Stimulated activated CD4-positive, alpha-beta T cell treated with anti-CD3 and anti-CD28 coated beads, Interleukin-1b, Interleukin-23, amount 100 ng/mL, for 48 hours (primary cell): ENCODE measurements around the gene BORCS6.
"Not testable (repeated sequence)": the region's sequence is repeated elsewhere in the genome, so short reads cannot be mapped to it uniquely, and the experiment has no call there.

Experiments
- DNase-seq: peaks from one replicate; pipeline ENCODE4 v3.0.0-alpha.2; 2020

BORCS6 gene

DNA sequence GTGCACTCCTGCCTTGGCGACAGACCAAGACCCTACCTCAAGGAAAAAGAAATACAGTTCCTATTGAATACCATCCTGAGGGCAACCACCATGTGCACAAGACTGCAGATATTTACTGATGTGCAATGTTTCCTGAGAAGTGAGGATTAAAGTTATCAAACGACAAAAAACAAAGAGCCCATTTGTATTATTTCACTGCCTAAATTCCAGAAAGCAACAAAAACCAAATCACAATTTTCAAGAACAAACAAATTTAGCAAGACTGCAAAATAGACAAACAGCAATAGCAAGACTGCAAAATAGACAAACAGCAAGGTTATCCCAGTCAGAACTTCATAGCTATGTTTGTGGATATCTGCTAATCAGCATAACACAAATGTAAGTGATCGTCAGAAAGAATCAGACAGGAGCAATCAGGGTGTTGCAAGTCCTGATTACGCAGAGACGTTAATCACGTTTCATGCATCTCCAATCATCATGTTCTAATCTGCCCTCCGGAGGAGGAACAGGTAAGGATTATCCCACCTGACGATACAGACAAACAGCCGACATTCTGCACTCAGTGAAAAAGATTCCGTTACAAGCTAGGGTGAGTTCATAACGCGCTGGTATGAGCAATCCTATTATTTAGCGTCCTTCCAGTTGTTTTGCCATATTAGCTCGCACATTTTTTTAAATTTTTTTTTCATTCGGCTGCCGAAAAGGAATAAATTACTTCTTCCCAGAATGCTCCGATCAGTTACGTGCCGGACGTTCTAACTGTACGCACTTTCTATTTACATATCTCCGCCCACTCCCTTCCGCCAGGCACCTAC, 16.7 kb downstream of the BORCS6 start:
- DNase-seq = peak; percentile 85

DNA sequence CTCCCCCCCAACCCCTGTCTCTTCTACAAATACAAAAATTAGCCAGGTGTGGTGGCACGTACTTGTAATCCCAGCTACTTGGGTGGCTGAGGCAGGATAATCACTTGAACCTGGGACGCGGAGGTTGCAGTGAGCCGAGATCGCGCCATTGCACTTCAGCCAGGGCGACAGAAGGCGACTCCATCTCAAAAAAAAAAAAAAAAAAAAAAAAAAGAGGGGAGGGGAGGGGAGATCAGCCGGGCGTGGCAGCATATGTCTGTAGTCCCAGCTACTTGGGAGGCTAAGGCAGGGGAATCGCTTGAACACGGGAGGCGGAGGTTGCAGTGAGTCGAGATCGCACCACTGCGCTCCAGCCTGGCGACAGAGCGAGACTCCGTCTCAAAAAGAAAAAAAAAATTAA, 19.8 kb downstream of the BORCS6 start:
- DNase-seq = not testable (repeated sequence)

DNA sequence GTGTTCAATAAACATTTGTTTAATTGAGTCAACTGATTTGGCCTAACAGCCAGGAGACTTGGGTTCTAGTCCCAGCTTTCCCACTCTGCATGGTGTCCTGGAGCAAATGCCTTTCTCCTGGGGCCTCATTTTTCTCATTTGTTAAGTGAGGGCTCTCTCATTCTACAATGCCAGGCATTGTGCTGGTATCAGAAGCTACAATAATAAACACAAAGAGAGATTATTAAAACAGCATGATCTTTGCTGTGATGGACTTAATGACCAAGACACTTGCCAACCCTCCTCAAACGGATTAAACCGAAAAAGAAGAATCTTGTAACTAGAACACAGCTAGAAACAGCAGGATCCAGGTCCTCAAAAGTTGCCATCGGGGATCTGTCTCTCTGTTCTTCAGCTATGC, 22.5 kb downstream of the BORCS6 start:
- DNase-seq = no peak

DNA sequence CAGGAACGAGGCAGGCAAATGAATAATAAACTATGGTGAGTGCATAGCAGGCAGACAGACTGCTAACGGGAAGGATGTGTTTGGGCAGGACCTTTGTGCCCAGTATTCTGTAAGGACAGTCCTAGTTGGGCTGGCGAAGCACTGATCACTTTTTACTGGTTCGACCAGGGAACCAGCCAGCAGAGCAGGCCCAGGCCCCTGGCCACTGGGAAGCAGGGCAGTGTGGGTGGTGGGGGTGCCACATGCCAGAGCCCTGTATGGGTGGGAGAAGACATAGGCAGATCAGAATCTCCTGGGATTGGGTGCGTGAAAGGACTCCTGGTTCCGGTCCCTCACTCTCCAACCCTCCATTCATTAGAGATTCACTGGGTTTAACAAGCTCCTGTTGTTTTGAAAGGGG, 23.2 kb downstream of the BORCS6 start:
- no peak for DNase-seq

DNA sequence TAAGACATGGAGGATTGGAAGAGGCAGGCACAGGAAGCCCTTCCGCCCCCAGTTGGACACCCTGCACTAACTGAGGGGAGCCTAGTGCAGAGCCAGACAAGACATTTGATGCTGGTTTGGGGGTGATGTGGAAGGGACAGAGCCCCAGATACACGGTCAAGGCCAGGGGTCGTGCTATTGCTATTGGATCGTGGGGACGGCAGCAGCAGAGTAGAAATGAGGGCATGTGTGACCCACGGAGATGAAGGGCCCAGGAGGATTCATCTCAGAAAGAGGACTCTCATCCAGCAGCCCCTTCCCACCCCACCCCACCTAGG, 25.2 kb downstream of the BORCS6 start:
- DNase-seq = no peak

DNA sequence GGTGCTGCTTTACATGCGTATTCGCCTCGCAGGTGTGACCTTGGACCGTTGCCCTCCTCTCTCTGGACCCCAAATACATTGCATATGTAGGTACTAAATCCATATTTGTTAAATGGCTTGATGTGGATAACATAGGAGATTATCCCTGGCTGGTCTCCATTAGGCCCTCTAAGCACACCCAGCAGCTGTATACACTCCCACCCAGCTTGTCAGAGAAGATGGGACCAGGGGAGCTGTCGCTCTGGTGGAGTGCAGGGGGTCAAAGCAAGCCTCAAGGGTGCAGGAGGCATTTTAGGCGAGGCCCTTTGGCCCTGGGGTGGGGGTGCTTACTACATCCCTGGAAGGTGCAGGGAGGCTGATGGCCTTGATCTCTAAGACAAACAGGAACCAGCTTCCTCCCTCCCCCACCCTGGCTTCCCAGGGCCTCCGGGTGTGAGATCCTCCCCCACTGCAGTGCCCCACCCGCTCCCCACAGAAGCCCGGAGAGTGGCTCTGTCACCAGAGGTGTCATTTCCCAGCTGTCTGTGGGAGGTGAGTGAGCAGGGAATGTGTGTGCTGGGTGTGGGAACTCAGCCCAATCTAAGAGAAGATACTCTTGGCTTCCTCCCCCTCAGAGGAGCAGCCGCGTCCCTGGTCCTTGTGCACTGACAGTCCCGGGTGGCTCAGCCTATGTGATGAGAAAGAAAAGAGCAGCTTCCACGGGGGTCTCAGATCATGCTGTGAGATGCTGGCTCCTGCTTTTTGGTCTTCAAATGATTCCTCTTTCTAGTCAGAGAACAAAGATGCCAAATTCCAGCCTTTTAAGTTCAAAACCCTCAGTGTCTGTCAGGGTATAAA, 25.8 kb downstream of the BORCS6 start:
- DNase-seq = peak; percentile 82

DNA sequence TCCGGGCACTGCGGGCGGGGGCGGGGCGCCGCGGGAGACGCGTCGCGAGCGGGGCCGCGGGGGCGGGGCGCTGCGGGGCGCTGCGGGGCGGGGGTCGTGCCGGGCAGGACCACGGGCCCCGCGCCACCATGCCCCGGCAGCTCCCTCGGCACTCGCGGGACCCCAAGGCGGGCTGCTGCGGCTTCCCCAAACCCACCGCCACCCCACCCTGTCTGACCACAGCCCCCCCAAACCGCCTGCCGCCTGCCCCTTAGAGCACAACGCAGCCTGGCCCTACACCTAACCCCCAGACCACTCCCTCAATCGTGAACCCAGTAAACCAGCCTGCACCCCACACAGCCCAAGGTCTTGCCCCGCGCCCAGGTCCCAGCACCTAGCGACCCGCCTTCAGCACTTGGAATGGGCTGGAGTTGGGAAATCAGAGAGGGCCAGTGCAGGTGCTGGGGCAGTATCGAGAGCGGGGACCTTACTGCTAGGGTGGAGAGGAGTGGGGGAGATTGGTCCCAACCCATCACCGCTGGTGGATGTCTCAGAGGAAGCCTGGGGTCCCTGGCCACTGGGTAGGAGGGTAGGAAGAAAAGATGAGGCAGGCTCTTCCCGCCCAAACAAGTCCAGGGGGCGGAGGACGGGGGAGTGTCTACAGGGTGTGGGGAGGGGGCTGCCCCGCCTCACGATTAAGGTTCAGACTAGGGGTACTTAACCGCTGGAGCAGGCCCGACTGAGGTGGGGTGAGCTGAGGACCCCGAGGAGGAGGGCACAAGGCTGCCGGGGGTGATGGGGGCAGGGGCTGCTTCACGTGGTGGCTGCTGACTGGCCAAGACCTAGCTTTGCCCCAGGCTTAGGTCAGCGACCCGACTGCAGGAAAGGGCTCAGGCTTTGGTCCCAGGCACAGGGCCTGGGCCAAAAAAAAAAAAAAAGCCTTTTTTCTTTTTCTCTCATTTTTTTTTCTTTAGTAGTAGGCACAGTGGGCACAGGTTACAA, 26.7 kb downstream of the BORCS6 start:
- no peak for DNase-seq

DNA sequence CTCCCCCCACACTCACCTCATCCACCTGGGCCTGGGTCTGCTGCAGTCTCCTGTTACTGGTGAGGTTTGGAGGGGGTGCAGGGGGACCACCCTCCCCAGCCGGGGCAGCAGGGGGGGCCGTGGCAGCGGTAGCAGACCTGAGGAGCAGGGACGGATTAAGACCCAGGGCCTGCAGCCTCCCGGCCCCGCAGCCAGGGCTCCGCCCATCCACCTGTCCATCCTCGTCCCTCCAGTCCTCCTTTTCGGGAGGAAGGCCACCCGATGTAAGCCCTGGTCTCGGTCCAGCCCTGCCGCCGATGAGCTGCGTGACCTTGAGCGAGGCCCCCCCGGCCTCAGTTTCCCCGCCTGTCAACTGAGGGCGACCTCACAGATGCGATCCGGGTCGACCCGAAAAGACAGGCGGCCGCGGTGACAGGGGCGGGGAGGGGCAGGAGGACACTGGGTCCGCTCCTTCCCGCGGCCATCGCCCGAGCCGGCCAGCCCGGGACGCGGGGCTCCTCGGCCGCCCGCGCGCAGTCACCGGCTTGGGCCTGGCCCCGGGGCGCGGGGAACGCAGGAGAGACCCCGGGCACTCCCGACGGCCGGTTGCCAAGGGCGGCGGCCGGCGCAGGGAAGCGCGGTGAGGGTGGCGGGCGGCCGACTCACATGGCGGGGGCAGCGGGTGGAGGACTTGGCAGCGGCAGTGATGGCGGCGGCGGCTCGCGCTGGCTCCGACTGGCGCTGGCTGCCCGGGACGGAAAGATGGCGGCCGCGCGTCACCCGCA, 27.6 kb downstream of the BORCS6 start, which contains the start of gene VAMP2:
TSS of gene VAMP2 (minus strand) at position 716 of the 764 bp plus-strand sequence. CDS start at position 647, 69 bp downstream.
- peak; percentile 79 for DNase-seq

DNA sequence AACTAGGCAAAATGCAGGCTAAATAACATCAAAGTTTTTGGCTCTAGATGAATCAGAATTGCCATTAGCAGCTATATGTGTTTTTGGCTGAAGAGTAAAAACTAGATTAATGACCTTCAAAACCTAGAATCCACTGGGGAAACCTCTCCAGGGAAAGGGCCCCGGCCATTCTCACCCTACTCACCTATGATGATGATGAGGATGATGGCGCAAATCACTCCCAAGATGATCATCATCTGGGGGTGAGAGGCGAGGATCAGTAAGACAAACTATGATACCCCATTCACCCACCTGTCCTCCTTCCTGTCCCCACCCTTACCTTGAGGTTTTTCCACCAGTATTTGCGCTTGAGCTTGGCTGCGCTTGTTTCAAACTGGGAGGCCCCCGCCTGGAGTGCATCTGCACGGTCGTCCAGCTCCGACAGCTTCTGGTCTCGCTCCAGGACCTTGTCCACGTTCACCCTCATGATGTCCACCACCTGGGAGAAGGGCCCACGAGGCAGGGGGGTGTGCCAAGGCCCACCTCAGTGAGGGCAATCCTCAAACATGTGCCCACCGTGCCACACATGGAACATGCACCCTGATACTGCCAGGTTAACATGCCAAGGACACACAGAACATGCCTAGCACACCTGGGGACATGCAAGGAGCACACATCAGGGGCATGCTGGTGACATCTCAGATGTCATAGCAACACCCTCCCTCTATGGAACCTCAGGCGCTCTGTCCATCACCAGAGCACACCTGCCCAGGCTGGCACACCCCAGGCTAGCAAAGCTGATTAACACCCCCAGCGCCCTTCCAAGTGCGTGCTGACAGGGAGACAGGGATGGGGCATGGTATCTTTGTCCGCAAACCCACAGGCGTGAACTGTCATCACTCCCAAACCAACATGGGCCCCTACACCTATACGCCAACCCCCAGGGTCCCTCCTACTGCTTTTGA, 28.4 kb downstream of the BORCS6 start:
- no peak for DNase-seq

DNA sequence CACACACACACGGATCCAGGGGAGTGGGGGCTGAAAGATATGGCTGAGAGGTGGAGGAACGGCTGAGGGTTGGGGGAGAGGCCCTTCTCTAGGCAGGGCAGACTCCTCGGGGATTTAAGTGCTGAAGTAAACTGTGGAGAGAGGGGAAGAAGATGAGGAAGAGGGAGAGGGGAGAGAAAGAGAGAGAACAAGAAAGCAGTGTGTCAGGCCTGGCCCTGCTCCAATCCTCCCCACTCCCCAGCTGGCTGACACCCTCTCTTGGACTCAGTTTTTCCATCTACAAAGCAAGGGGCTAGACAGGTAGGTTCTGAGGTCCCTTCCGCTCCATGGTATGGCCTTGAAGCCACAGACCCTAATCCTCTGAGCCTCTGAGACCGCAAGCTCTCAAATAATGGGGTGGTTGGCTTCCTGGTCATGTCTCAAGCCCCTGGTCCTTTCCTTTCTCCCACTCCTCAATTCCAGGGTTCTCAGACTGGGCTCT, 29.2 kb downstream of the BORCS6 start:
- no peak for DNase-seq

DNA sequence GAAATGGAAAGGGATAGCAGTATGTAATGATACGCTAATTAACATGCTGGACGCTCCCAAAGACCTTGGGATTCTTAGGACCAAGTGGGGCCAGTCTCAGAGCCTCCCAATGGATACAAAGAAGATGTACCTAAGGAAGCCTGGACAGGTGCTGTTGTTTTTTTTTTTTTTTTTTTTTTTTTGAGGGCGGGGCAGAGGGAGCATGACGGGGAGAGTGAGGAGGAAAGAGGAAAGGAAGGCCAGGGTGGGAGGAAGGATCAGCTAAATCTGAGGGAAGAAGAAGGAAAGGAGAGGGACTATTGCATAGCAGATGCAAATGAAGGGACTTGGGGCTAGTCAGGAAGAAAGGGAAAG, 29.8 kb downstream of the BORCS6 start:
- DNase-seq = no peak

DNA sequence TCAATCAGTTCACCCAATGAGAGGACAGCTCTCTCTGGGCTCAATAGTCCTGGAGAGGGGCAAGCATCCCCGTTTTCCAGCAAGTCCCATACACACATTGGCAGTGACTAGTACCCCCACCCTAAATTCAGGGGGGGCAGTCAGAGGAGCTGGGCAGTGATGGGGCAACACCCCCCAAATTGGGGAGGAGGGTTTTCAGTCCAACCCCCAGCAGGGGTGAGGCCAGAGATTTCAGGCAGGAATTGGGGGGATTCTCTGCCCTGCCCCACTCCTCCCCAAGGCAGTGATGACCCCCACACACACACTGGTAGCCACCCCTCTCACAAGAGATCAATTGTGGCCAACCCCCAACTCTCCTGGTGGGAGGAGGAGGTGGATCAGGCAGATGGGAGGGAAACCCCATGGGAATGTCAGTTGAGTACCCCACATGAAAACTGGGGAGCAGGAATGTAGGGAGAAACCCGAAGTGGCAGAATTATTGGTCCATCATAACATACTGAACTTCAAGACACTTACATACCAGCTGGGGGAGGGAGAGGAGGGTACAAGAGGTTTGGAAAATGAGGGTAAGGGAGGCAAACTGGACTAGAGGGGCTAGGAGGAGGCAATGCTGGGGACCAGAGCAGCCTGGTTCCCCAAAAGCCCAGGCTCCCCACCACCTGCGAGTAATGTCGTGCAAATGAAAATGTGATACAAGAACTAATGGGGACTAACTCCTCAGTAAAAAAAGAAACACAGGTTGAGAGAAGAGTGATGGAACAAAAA, 30.3 kb downstream of the BORCS6 start:
- DNase-seq = no peak

DNA sequence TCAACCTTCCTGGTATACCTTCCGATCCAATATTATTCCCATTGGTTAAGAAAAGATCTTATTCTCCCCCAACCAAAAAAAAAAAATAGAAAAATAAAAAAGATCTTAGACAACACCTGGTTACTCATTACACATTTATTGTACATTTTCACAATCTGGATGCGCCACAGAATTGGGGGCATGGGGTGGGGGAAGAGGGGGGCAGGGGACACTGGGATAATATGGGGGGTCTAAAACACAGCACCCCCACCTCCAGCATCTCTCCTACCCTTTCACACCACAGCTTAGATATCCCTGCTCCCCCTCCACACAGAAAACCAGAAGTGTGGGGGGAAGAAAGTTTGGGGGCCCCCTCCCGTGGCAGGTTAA, 31.0 kb downstream of the BORCS6 start:
- no peak for DNase-seq

DNA sequence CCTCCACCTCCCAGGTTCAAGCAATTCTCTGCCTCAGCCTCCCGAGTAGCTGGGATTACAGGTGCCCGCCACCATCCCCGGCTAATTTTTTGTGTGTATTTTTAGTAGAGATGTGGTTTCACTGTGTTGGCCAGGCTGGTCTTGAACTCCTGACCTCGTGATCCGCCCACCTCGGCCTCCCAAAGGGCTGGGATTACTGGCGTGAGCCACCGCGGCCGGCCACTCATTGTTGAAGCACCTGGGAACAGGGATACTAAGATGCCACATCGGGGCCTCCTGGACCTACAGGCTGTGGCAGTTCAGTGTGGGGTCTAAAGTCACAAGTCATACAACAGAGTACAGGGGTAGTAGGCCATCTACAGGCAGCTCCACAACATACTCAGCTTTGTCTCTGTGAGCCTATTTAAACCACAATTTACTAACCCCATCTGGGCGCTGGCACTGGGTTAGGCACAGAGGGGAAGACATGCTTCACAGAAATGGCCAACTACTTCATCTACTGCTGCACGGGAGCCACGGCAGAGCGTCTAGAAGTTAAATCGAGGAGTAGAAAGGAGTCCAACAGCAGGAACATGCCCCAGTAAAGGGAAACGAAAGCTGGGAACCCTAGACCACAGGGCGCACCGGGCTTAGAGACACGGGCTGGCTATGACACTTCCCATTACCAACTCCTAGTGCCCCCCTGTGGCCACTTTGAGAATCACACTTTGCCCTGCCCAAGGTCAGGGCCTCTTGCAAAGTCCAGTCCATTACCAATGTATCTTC, 31.5 kb downstream of the BORCS6 start:
- DNase-seq = peak; percentile 87

DNA sequence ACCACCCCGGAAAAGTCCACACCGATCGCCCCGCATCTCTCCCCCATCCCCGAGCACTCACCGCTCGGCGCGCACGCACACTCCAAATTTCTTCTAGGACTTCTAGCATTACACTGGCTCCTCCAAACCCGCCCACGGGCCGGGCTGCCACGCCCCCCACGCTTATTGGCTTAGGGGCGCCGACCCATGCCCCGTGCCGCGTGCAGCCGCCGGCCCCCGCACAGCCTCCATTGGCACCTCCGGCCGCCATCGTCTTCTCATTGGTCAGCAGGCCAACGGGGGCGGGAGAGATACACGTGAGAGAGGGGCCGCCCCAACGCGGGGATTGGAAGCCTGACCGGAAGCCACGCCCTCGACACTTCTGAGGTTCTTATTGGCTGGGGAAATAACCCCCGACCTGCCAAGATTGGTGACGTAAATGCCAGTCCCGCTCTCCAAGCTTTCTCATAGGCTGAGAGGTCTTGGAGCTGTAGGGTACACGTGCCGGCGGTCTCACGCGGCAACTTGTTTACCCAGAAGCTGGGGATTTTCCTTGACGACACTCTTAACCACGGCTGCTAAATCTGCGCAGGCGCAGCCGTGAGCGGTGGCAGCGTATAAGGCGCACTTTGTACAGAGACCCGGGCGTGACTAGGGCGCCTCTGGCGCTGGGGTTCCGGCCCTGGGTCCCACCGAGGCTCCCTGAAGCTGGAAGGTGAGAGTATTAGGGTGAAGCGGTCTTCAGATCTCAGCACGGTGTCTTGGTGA, 33.6 kb downstream of the BORCS6 start:
- DNase-seq = peak; percentile 100

DNA sequence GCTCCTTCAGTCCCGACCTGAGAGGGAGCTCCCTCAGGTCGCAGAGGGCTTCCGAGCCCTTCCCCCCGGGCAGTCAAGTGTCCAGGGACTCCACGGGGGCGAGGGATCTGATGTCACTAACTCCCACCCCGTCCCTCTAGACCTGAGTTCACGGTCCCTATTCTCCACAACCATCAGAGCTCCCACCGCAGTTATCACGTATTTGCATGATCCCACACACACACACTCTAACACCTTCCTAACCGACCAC, 34.1 kb downstream of the BORCS6 start:
- no peak for DNase-seq

DNA sequence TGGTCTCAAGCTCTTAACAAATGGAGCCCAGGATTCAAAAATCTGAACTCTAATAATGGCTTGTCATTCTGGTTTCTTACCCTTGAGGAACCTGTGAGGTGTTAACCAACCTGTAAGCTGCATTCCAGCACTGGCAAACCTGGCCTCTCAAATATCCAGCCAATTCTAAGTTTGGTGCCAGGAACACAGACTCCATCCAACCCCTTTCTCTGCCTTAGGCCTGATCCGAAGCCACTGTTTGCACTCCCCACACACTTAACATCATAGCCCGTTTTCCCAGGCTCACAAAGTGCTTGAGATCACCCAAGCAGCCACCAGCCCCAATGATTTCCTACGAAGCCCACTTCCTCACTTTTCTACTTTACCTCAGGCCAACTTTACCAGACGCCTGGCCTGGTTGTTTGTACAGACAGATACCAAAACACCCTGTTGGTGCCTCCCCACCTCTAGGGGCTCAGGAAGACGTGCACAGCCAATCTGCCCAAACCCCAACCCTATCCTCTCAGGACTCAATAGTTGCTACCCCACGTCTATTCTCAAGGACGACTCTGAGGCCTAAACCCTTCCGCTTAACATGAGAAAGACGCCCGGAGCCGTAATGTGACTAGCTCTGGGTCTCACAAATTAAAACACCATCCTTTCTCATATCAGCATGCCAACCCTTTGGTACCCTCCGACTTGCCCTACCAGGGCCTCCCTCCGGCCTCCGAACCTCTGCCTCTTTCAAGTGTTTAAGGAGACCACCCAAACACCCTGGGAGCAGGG, 34.6 kb downstream of the BORCS6 start:
- no peak for DNase-seq

DNA sequence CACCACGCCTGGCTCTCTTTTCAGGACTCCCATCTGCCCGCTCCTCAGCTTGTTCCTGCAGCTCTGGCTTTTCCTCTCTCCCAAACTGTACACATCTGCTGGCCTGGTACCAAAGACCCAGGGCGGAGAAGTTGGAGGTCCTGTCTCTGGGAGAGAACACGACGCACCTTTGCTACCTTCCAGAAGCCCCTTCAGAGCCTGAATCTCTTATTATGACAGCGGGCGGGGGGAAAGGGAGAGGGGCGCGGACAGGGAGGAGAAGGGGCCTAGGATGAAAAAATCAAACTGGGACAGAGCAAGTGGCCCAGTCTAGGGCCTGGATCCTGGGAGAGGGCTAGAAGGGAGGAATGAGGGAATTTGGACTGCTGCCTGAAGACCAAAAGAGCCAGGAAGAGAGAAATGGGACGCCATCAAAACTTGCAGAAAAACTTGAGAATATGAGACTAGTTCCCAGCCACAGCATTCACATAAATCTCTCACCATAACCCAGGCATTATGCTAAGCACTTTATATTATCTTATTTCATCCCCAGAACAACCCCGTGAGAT, 35.3 kb downstream of the BORCS6 start:
- DNase-seq = no peak
